ENCODE measurements around the gene SEZ6L. TPM values are rescaled to one million over a fixed set of nuclear protein-coding genes. Genes with fewer than 3 reads are reported as not detected.

The SEZ6L gene
- polyA plus RNA-seq, 1 donor (not counting 4 experiments of a cell fraction or from before 2014, with no cell fraction given), result not detected

DNA sequence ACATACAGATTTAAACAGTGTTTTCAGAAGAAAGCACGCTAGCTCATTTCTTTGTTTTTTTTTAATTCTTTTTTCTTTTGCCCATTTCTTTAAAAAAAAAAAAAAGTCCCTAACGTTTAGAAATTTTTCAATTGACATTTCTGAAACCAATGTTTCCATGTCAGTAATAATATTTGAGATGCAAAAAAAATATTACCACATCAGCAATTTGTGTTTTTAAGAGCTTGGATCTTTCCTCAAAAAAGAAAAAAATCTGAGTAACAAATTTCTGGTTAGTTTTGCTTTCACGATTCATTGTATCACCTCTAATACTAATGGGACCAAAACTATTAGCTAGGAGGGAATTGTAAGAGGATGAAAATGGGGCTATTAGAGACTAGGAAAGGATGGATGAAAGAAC lies 219.9 kb downstream of the SEZ6L start:
- TF ChIP-seq, protein P1, sequence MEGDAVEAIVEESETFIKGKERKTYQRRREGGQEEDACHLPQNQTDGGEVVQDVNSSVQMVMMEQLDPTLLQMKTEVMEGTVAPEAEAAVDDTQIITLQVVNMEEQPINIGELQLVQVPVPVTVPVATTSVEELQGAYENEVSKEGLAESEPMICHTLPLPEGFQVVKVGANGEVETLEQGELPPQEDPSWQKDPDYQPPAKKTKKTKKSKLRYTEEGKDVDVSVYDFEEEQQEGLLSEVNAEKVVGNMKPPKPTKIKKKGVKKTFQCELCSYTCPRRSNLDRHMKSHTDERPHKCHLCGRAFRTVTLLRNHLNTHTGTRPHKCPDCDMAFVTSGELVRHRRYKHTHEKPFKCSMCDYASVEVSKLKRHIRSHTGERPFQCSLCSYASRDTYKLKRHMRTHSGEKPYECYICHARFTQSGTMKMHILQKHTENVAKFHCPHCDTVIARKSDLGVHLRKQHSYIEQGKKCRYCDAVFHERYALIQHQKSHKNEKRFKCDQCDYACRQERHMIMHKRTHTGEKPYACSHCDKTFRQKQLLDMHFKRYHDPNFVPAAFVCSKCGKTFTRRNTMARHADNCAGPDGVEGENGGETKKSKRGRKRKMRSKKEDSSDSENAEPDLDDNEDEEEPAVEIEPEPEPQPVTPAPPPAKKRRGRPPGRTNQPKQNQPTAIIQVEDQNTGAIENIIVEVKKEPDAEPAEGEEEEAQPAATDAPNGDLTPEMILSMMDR (optimal IDR thresholded peaks at IDR 0.05 in 1 of 3, IDR thresholded peaks at IDR 0.05 in 1 of 3, conservative IDR thresholded peaks at IDR 0.05 in 1 of 3; ENCODE audit: extremely low read depth in 1 of 3, insufficient read depth in 2 of 3, low read length in 3 of 3), result no peak
- no peak for TF ChIP-seq EZH2 (IDR thresholded peaks at IDR 0.05; ENCODE audit: low read length)
- Histone ChIP-seq H3K9me1 (ENCODE audit: control insufficient read depth, extremely low read depth, insufficient read depth, low read length) (no peaks in the 10 kb centered on the region), H4K20me1 (ENCODE audit: control insufficient read depth, extremely low read depth, insufficient read depth, low read length) (no peaks in the 10 kb centered on the region), H3K36me3 (ENCODE audit: control insufficient read depth in 2 of 2, extremely low read depth in 1 of 2, insufficient read depth in 2 of 2, low read length in 2 of 2) (no peaks in the 10 kb centered on the region), H2AFZ (ENCODE audit: control insufficient read depth, low read length) (no peak overlapping the region), H3K4me1 (ENCODE audit: control insufficient read depth, extremely low read depth, insufficient read depth, low read length) (no peaks in the 10 kb centered on the region), H3K27me3 (ENCODE audit: control insufficient read depth, extremely low read depth, insufficient read depth, low read length) (peaks cover 12% of the 10 kb centered on the region), H3K4me2 (ENCODE audit: control insufficient read depth, extremely low read depth, insufficient read depth, low read depth, low read length) (no peak overlapping the region), H3K9me3 (ENCODE audit: control insufficient read depth, low read depth, low read length) (no peaks in the 10 kb centered on the region), H3K4me3 (ENCODE audit: control insufficient read depth in 2 of 3, extremely low read depth in 1 of 3, insufficient read depth in 2 of 3, low read depth in 1 of 3, low read length in 3 of 3) (no peak overlapping the region), H3K27ac (ENCODE audit: control insufficient read depth, insufficient read depth, low read length) (no peak overlapping the region), H3K79me2 (ENCODE audit: control insufficient read depth, insufficient read depth, low read length) (no peaks in the 10 kb centered on the region), H3K9ac (ENCODE audit: control insufficient read depth, extremely low read depth, insufficient read depth, low read length) (no peak overlapping the region)
- DNase-seq (ENCODE audit: low read depth, low spot score) (no peak), FAIRE-seq (no peak)
- dilution Hi-C loops (cut with MboI; ENCODE audit: extremely low pct_ligation_motif_present, low sequenced_read_pairs), result no loop called here

DNA sequence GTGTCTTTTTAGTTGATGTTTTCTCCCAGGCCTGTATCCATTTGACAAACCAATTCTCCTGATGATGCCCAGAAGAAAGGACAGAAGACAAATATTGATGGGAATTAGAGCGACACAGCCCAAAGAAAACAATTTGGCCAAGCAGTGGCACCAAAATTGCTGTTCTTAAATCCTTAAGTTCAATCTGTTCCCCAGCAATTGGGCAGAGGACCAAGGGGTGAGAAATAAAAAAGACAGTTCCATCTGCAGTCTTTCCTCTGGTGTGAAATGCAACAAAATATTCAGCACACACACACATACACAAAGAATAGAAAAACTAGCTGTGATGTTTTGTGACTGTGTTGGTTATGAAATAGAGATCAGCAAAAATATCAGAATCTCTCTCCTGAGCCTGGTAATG lies 221.8 kb downstream of the SEZ6L start:
- Histone ChIP-seq H3K36me3 (ENCODE audit: control insufficient read depth in 2 of 2, extremely low read depth in 1 of 2, insufficient read depth in 2 of 2, low read length in 2 of 2) (no peaks in the 10 kb centered on the region), H3K27ac (ENCODE audit: control insufficient read depth, insufficient read depth, low read length) (no peak overlapping the region), H2AFZ (ENCODE audit: control insufficient read depth, low read length) (no peak overlapping the region), H3K9me1 (ENCODE audit: control insufficient read depth, extremely low read depth, insufficient read depth, low read length) (no peaks in the 10 kb centered on the region), H3K9me3 (ENCODE audit: control insufficient read depth, low read depth, low read length) (no peaks in the 10 kb centered on the region), H3K79me2 (ENCODE audit: control insufficient read depth, insufficient read depth, low read length) (no peaks in the 10 kb centered on the region), H3K4me3 (ENCODE audit: control insufficient read depth in 2 of 3, extremely low read depth in 1 of 3, insufficient read depth in 2 of 3, low read depth in 1 of 3, low read length in 3 of 3) (no peak overlapping the region), H3K27me3 (ENCODE audit: control insufficient read depth, extremely low read depth, insufficient read depth, low read length) (peaks cover 3% of the 10 kb centered on the region), H3K9ac (ENCODE audit: control insufficient read depth, extremely low read depth, insufficient read depth, low read length) (no peak overlapping the region), H3K4me2 (ENCODE audit: control insufficient read depth, extremely low read depth, insufficient read depth, low read depth, low read length) (no peak overlapping the region), H4K20me1 (ENCODE audit: control insufficient read depth, extremely low read depth, insufficient read depth, low read length) (no peaks in the 10 kb centered on the region), H3K4me1 (ENCODE audit: control insufficient read depth, extremely low read depth, insufficient read depth, low read length) (no peaks in the 10 kb centered on the region)
- no peak for FAIRE-seq
- TF ChIP-seq, protein P1 (optimal IDR thresholded peaks at IDR 0.05 in 1 of 3, IDR thresholded peaks at IDR 0.05 in 1 of 3, conservative IDR thresholded peaks at IDR 0.05 in 1 of 3; ENCODE audit: extremely low read depth in 1 of 3, insufficient read depth in 2 of 3, low read length in 3 of 3), result no peak
- no peak for TF ChIP-seq EZH2 (IDR thresholded peaks at IDR 0.05; ENCODE audit: low read length)
- dilution Hi-C loops (cut with MboI; ENCODE audit: extremely low pct_ligation_motif_present, low sequenced_read_pairs), result no loop called here
- DNase-seq (ENCODE audit: low read depth, low spot score), result no peak
